A549 (cell line): ENCODE data around the gene WDR20.

Experiments
- CHD4 ChIP-seq: fragments of 200-600 bp; sonication (generic); IDR thresholded peaks from 2 replicates; pipeline ENCODE4 v1.6.1; 2016; ENCODE audit warnings: antibody characterized with exemption, mild to moderate bottlenecking, borderline replicate concordance
- CTCF ChIP-seq: fragments of >200 bp; sonication (Bioruptor Twin); formaldehyde crosslinking; IDR thresholded peaks from 3 replicates; pipeline ENCODE4 v1.5.1; 2016
- ESRRA ChIP-seq: fragments of 150-350 bp; IDR thresholded peaks from 2 replicates; pipeline ENCODE4 v1.6.1; 2014; ENCODE audit warnings: mild to moderate bottlenecking, low read length, borderline replicate concordance
- MAX ChIP-seq: IDR thresholded peaks from 2 replicates; pipeline ENCODE4 v1.6.1; 2012
- POLR2A ChIP-seq: IDR thresholded peaks from 2 replicates; pipeline ENCODE4 v1.6.1; 2012; ENCODE audit warnings: mild to moderate bottlenecking, low read length
- ZFP36 ChIP-seq: fragments of 450-650 bp; IDR thresholded peaks from 2 replicates; pipeline ENCODE4 v1.6.1; 2014; ENCODE audit warnings: borderline replicate concordance; ENCODE audit not compliant: partially characterized antibody

GRCh38 chr14:102184316-102185035, 44.8 kb downstream of the WDR20 start:
- TF ChIP-seq ESRRA (no peak), POLR2A (no peak), CTCF (no peak), CHD4 (no peak), ZFP36 (no peak), MAX (no peak)
